ENCODE measurements around the gene IGF1R. TPM values are rescaled to one million over a fixed set of nuclear protein-coding genes. Genes with fewer than 3 reads are reported as not detected.

The IGF1R gene
- total RNA-seq, 1 donor from 2014 or later: 28.2 TPM

DNA sequence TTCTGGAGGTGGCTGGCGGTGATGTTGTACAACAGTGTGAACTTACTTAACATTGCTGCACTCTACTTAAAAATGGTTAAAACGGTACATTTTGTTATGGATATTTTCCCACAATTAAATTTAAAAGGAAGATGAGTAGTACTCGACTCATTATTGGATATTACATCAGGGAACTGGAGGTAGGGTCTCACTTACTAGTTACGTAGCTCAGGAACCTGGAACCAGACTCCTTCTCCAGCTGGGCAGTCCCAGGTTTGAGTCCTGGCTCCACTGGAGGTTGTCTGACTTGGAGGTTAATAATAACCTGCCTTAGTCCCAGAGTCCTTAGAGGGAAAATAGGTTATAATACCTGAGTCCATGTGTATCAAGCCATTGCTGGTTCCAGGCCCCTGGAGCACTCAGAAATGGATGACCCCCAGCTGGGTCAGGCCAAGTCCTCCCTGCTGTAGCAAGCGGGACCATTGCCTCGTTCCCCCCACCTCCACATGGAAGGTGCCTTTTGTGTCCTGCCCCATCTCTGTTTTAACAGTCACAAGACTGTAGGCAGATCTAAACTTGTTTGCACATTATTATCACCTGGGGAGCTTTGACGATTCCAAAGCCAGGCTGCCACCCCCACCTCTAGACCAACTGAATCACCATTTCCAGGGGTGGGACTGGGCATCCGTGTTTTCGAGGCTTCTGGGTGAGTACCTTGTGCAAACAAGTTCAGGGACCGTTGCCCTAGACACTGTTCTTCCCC lies 126.6 kb downstream of the IGF1R start:
- no peak for DNase-seq (ENCODE audit: low read depth, low spot score)

DNA sequence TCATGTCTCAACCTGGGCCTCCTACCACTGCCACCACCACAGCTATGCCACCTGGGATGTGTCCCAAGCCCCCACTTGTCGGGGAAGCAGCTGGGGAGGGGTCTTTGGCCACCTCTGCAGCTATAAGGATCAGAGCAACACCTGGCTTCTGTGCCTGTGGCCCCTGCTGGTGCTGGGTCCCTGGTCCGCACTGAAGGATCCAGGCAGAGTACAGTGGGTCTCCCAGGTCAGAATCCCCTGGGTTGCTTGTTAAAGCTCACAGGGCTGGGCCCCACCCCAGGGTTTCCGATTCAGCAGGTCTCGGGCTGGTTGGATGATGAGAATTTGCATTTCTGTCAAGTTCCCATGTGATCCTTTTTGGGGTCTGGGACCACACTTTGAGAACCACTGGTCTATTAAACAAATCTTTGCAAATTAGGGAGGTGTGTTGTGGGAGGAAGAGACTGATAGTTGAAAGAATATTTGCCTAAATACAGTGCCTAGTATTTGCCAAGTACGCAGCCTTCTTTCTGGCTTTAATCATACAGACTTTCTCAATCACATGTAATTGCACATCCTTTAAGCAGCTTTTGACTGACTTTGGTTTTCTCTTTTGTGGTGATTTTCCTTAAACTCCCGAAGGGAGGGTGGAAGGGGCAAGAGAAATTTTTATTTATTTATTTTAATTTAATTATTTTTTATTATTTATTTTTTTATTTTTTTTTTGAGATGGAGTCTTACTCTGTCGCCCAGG lies 127.3 kb downstream of the IGF1R start:
- no peak for DNase-seq (ENCODE audit: low read depth, low spot score)

GRCh38 chr15:98776607-98777281 lies 128.4 kb downstream of the IGF1R start:
- no peak for DNase-seq (ENCODE audit: low read depth, low spot score)

DNA sequence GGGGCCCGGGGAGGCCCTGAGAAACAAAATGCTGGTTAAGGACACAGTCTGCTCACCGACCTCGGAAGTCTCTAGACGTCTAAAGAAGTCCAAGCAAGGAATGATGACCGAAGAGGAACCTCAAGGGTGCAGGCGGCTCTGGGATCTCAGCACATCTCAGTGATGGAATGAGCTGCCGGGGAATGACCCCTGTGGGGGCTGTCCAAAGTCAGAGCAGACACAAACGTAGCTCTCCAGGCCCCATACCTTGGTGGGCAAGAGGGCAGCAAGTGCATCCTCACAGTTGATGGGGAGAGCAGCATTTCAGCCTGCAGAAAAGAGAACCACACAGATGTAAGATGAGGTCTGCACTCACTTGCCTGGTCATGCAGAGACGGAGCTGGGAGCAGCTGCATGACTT lies 129.1 kb downstream of the IGF1R start:
- DNase-seq (ENCODE audit: low read depth, low spot score): no peak

GRCh38 chr15:98778263-98778959 lies 130.1 kb downstream of the IGF1R start:
- DNase-seq (ENCODE audit: low read depth, low spot score): no peak

GRCh38 chr15:98778960-98779359 lies 130.6 kb downstream of the IGF1R start:
- DNase-seq (ENCODE audit: low read depth, low spot score): no peak

- DNase-seq (ENCODE audit: low read depth, low spot score): peak; percentile 30
These were observed 131.2 kb downstream of the IGF1R start for GRCh38 chr15:98779463-98780071.

- no peak for DNase-seq (ENCODE audit: low read depth, low spot score)
These were observed 133.5 kb downstream of the IGF1R start for GRCh38 chr15:98781838-98782237.

DNA sequence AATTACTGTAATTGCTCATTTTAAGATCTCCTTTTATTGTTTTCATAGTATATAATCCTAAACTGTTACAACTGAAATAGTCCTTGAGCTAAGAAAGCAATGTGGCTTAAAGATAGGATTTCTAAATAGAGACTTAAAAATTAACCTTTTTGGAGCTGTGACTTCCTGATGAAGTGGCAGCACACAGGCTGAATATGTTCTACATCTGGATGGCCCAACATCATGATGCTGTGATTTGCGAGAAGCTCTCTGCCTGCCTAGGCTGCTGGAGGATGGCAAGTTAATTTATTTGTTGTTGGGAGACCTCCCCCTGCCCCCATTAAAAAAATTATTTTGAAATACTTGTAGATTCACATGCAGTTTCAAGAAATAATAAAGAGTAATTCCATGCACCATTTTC lies 134.5 kb downstream of the IGF1R start:
- no peak for DNase-seq (ENCODE audit: low read depth, low spot score)

DNA sequence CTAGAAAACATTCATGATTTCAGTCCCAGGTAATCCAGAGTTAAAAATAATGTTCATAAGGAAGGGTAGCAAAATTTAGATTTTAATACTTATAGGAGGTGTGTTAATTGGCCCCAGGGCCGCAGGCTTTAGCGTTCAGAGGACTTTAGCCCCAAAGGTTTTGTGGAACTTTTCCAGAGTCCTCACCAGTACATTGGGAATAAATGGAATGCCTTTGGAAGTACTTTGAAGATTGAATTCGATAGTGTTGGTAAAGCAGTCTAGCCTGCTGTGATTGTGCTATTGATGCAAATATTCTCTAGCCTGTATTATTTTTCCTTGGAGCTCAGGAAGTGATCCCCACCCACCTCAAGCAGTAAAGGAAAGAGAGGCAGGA lies 137.1 kb downstream of the IGF1R start:
- DNase-seq (ENCODE audit: low read depth, low spot score): no peak

DNA sequence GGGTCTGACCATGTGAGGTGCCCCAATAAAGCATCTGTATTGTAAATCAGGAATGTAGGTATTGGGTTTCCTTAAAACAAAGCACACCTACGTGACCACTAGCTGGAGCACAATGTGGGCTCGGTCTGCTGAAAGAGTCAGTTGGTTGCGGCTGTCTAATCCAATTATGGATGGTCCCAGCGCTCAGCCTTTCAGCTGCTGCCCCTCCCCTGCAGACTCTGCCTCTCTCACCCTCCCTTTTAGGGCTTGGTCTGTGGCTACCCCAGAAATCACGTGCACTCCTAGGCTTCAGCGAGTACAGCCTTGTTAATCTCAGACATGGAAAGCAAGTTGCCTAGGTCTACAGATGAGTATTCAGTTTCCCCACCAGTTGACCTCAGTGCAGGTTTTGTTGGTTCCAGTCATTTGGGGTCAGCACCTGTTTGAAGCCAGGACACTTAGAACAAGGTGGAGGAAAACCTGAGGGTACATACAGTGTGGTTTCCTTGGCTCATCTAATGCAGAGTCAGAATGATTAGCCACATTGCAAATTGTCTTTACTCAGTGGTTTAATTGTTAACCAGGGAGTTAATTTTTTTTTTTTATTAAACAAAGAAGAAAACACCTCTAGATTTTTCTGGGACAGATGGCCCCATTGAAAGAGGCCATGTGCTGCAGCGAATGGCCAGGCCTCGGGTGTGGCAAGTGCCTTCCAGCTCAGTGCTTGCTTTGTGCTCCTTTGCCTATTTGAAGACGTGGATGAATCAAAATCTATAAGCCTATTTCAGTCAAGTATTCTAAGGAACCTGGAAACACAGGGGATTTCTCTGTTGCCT lies 137.7 kb downstream of the IGF1R start:
- DNase-seq (ENCODE audit: low read depth, low spot score): no peak

GRCh38 chr15:98786717-98787116 lies 138.4 kb downstream of the IGF1R start:
- DNase-seq (ENCODE audit: low read depth, low spot score): no peak

DNA sequence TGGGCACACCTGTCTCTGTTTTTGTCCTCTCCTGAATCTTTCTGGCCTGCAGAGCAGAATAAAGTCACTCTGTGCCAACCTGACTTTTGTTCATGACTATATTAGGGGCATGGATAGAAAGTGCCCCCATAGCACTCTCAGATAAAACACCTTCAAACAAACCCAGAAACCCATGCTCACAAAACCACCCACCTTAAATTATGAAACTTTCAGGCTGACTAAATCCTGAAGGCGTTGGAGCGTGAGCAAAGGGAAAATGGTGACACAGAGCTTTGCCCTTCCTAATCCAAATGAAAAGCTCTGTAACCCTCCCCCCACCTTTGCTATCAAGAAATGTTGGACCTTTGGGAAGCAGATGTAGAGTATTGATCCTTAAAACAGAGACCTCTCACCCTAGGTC lies 138.9 kb downstream of the IGF1R start:
- no peak for DNase-seq (ENCODE audit: low read depth, low spot score)

DNA sequence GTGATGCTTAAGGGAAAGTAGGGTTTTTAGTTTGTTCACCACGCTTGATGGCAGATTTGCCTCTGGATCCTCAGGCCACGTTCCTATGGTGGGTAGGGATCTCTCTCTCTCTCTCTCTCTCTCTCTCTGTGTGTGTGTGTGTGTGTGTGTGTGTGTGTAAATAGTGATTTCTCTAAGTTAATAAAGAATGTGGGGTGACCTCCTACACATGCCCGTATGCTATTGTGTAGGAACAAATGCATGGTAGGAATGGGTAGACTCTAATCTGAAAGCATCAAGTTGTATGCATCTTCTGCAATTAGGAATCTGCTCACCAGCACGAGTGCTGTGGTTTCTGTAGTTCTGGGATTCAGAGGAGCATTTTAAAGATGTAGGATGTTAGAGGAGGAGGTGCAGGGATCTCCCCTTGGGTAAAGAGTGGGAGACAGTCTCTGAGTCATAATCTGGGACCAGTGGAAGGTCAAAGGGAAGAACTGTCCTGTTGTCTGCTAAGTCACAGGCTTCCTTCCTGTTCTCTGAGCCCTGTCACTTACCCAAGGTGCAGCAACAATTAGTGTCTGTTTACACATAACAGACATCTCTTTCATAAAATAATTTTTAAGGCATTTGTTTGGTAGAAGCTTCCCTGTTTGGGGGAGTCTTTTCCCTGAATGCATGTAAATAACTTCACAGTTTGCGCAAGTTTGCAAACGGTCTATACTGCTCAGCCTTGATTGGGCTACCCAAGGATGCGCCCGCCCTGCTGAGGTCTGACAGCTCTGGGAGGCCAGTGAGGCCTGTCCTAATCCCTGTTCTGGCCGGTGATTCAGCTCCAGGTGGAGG lies 139.8 kb downstream of the IGF1R start:
- no peak for DNase-seq (ENCODE audit: low read depth, low spot score)

DNA sequence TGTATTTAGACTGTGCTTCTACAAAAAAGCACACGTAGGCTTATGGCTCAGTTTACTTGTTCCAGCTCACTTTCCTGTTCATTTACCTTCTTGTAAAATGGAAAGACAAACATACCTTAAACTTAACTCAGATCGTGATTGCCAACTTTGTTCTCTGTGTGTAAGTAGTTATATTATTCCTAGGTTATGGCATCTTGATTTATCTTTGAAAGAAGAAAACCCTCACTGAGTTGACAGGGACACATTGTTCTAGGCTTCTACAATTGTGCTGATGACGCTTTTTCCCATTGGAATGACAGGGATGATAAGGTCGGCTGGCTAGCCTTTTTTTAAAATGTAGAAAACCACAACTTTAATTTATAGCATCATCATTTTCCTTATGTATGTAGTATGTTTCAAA lies 140.7 kb downstream of the IGF1R start:
- no peak for DNase-seq (ENCODE audit: low read depth, low spot score)

DNA sequence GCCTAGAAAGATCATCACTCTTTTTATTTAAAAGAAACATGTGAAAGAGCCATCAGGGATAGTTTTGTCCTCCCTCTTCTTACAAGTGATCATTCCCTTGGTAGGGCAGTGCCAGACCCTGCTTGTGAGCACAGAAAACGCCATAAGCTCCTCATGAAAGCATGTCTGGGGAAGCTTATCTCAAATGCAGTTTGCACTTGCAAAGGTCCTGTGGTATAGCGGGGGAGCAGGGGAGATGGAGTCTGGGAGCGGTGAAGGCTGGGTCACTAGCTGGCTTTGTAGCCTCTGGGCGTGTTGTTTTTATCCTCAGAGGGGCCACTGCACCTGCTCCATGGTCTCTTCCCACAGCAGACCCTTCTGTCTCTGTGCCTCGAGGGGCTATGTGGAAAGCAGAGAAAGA lies 141.9 kb downstream of the IGF1R start:
- no peak for DNase-seq (ENCODE audit: low read depth, low spot score)

GRCh38 chr15:98791046-98791701 lies 142.8 kb downstream of the IGF1R start:
- no peak for DNase-seq (ENCODE audit: low read depth, low spot score)

DNA sequence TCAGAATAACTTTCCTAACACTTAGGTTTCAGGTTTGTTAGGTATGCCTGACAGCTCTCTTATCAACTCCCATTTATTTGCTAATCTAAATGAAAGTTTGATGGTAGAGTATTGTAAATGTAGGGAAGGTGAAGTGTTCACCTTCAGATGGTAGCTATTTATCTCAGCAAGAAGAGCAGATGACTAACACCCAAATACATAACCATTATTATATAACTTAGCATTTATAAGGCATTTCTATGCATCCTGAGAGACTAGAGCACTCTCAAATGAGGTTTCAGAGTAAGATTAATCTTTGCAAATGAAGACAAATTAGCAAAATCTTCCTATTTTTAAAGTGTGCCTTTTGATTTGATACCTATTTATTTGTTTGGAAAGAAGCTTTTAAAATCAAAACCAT lies 143.8 kb downstream of the IGF1R start:
- DNase-seq (ENCODE audit: low read depth, low spot score): no peak

GRCh38 chr15:98794211-98794610 lies 145.9 kb downstream of the IGF1R start:
- no peak for DNase-seq (ENCODE audit: low read depth, low spot score)

Data from pulmonary artery endothelial cell (primary cell).